GM21576 (cell line): ENCODE measurements around the gene TNFAIP8L3.

Source experiments
- ATAC-seq: cut with Tn5 transposase; IDR thresholded peaks from one replicate; pipeline ENCODE4 v1.9.1; 2021; ENCODE audit warnings: mild to moderate bottlenecking, moderate library complexity; ENCODE audit not compliant: unreplicated experiment

The TNFAIP8L3 gene

GRCh38 chr15:51119120-51119519, 24.4 kb upstream of the TNFAIP8L3 start:
- ATAC-seq: no peak

- no peak for ATAC-seq
Measured at GRCh38 chr15:51117270-51117669, 22.6 kb upstream of the TNFAIP8L3 start.

GRCh38 chr15:51114437-51115119, 19.9 kb upstream of the TNFAIP8L3 start:
- no peak for ATAC-seq

- no peak for ATAC-seq
Measured at GRCh38 chr15:51112078-51112477, 17.4 kb upstream of the TNFAIP8L3 start.

GRCh38 chr15:51111061-51111460, 16.4 kb upstream of the TNFAIP8L3 start:
- ATAC-seq: no peak

- no peak for ATAC-seq
Measured at GRCh38 chr15:51110171-51110570, 15.5 kb upstream of the TNFAIP8L3 start.

GRCh38 chr15:51108933-51109550, 14.3 kb upstream of the TNFAIP8L3 start:
- no peak for ATAC-seq

- ATAC-seq: no peak
Measured at GRCh38 chr15:51107612-51108011, 12.9 kb upstream of the TNFAIP8L3 start.

- ATAC-seq: no peak
Measured at GRCh38 chr15:51106481-51106880, 11.8 kb upstream of the TNFAIP8L3 start.

- ATAC-seq: no peak
Measured at GRCh38 chr15:51105430-51106016, 10.8 kb upstream of the TNFAIP8L3 start.

GRCh38 chr15:51104512-51104911, 9.8 kb upstream of the TNFAIP8L3 start:
- no peak for ATAC-seq

GRCh38 chr15:51103330-51103729, 8.6 kb upstream of the TNFAIP8L3 start:
- no peak for ATAC-seq

- no peak for ATAC-seq
Measured at GRCh38 chr15:51100785-51101489, 6.2 kb upstream of the TNFAIP8L3 start.

GRCh38 chr15:51099185-51099584, 4.5 kb upstream of the TNFAIP8L3 start:
- ATAC-seq: no peak

GRCh38 chr15:51098331-51098619, 3.6 kb upstream of the TNFAIP8L3 start:
- ATAC-seq: no peak

- no peak for ATAC-seq
Measured at GRCh38 chr15:51097553-51098330, 3.0 kb upstream of the TNFAIP8L3 start.

GRCh38 chr15:51096976-51097375, 2.3 kb upstream of the TNFAIP8L3 start:
- no peak for ATAC-seq

- ATAC-seq: no peak
Measured at GRCh38 chr15:51095681-51096331, 1.1 kb upstream of the TNFAIP8L3 start.

GRCh38 chr15:51093839-51094605, 684 bp downstream of the TNFAIP8L3 start:
- ATAC-seq: no peak

- ATAC-seq: no peak
Measured at GRCh38 chr15:51093488-51093838, 1.2 kb downstream of the TNFAIP8L3 start.
